Endodermal cell (in vitro differentiated cells): Measurements from ENCODE around the gene SLAMF1. TPM values are rescaled to one million over a fixed set of nuclear protein-coding genes. Genes with fewer than 3 reads are reported as not detected.

Experiments
- DNase-seq: peaks from one replicate; pipeline ENCODE4 v3.0.0-alpha.2; 2017
- H3K27ac ChIP-seq: 2 replicates; pipeline ENCODE4 v1.5.1; 2013; ENCODE audit warnings: mild to moderate bottlenecking, low read depth, low read length, moderate library complexity
- H3K27me3 ChIP-seq: 2 replicates; pipeline ENCODE4 v1.6.1; 2013; ENCODE audit warnings: mild to moderate bottlenecking, low read length, moderate library complexity; ENCODE audit not compliant: insufficient read depth, control insufficient read depth, poor library complexity, severe bottlenecking
- H3K36me3 ChIP-seq: 2 replicates; pipeline ENCODE4 v1.7.0; 2013; ENCODE audit warnings: mild to moderate bottlenecking, low read length, moderate library complexity; ENCODE audit not compliant: control insufficient read depth, insufficient read depth
- H3K4me1 ChIP-seq: one replicate; pipeline ENCODE4 v1.7.0; 2013; ENCODE audit warnings: low read length; ENCODE audit not compliant: control insufficient read depth, insufficient read depth
- H3K4me3 ChIP-seq: 2 replicates; pipeline ENCODE4 v1.5.1; 2013; ENCODE audit warnings: mild to moderate bottlenecking, low read length, moderate library complexity
- H3K9ac ChIP-seq: 2 replicates; pipeline ENCODE4 v1.6.1; 2013; ENCODE audit warnings: mild to moderate bottlenecking, low read length, moderate library complexity; ENCODE audit not compliant: poor library complexity, severe bottlenecking; ENCODE audit errors: extremely low read depth
- H3K9me3 ChIP-seq: 2 replicates; pipeline ENCODE4 v1.6.1; 2013; ENCODE audit warnings: mild to moderate bottlenecking, low read length, moderate library complexity; ENCODE audit not compliant: control insufficient read depth
- H3K27ac Mint-ChIP-seq: 2 replicates; pipeline ENCODE4 v1.8.0; 2020; ENCODE audit warnings: mixed read lengths
- H3K27me3 Mint-ChIP-seq: 2 replicates; pipeline ENCODE4 v1.8.0; 2021; ENCODE audit warnings: mild to moderate bottlenecking, mixed read lengths; ENCODE audit not compliant: insufficient read depth
- H3K36me3 Mint-ChIP-seq: 2 replicates; pipeline ENCODE4 v1.8.0; 2020; ENCODE audit warnings: low read depth, mixed read lengths
- H3K4me1 Mint-ChIP-seq: 2 replicates; pipeline ENCODE4 v1.8.0; 2020; ENCODE audit warnings: mixed read lengths
- H3K4me3 Mint-ChIP-seq: 2 replicates; pipeline ENCODE4 v1.8.0; 2020; ENCODE audit warnings: mild to moderate bottlenecking, moderate library complexity, mixed read lengths
- H3K9me3 Mint-ChIP-seq: 2 replicates; pipeline ENCODE4 v1.8.0; 2020; ENCODE audit warnings: mild to moderate bottlenecking, mixed read lengths
- CTCF ChIP-seq: fragments of 200-600 bp; sonication (generic); conservative IDR thresholded peaks from 2 replicates; pipeline ENCODE4 v1.5.0; 2021; ENCODE audit warnings: antibody characterized with exemption, mild to moderate bottlenecking
- WGBS, 2 experiments: methylation state at CpG; one replicate each; pipeline versions ENCODE4 v1.1.5 to v1.1.7; 2013; ENCODE audit warnings: missing lambda C conversion rate in 2 of 2, mixed read lengths in 1 of 2; ENCODE audit not compliant: insufficient coverage in 1 of 2, insufficient read length in 1 of 2; 5-methylcytosine and 5-hydroxymethylcytosine counted together
- total RNA-seq, 2 donors: library from RNA; stranded (reverse); fragmentation: NEBNext Ultra II Directional in 1 of 2; extraction: Animal tissue kit (Norgen Biotek cat#: 25700) in 1 of 2; gene quantifications; 2 replicates in 1 of 2; 3 replicates in 1 of 2; pipeline ENCODE4 v1.2.1, GENCODE V29; 2021

Gene SLAMF1
- total RNA-seq, 2 donors from 2014 or later, result not detected

- Mint-ChIP-seq H3K4me1 (peaks cover 28% of the 10 kb centered on the region), H3K27ac (peak overlapping the region; percentile 84), H3K9me3 (peaks cover 10% of the 10 kb centered on the region), H3K27me3 (no peaks in the 10 kb centered on the region), H3K36me3 (peaks cover 3% of the 10 kb centered on the region), H3K4me3 (no peak overlapping the region)
- H3K4me1 ChIP-seq, result peaks cover 16% of the 10 kb centered on the region
- no peaks in the 10 kb centered on the region for H3K36me3 ChIP-seq
- no peak overlapping the region for H3K27ac ChIP-seq
- 21 to 42% methylated on average over 6 of the region's 6 CpGs for WGBS, 2 experiments
- H3K9ac ChIP-seq, result peak overlapping the region; percentile 43
- no peaks in the 10 kb centered on the region for H3K27me3 ChIP-seq
- DNase-seq, result peak; percentile 84
- H3K4me3 ChIP-seq, result no peak overlapping the region
- peaks cover 30% of the 10 kb centered on the region for H3K9me3 ChIP-seq
- TF ChIP-seq CTCF, result no peak
Observed at GRCh38 chr1:160665330-160666078, 18.7 kb upstream of the SLAMF1 start.

DNA sequence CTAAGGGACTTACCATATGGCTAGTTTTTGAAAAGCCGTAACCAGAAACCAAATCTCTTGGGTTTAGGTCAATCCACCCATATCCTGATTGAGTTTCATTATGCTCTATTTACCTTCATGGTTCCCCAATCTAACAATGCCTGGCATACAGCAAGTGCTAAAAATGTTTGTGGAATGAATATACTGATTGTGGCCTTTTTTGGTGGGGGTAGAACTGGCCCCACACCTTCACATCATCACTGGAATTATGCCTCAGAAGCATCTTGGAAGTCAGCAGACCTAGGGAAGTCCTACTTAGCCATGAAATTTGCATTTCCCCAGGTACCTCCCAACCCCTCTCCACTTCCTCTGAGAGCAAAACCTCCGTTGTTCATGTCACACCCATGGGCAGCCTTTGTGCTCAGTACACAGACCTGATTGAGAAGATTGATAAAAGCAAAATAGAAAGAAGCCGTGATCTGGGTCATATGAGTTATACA is 17.8 kb upstream of the SLAMF1 start:
- 88 to 92% methylated on average over 2 to 3 of the region's 3 CpGs for WGBS, 2 experiments
- Histone ChIP-seq H3K36me3 (no peaks in the 10 kb centered on the region), H3K27me3 (no peaks in the 10 kb centered on the region), H3K4me1 (peaks cover 16% of the 10 kb centered on the region), H3K9me3 (peaks cover 39% of the 10 kb centered on the region), H3K27ac (no peak overlapping the region), H3K4me3 (no peak overlapping the region), H3K9ac (no peak overlapping the region)
- no peaks in the 10 kb centered on the region for H3K27me3 Mint-ChIP-seq
- peak overlapping the region; percentile 84 for H3K27ac Mint-ChIP-seq
- no peak overlapping the region for H3K4me3 Mint-ChIP-seq
- no peak for TF ChIP-seq CTCF
- peaks cover 28% of the 10 kb centered on the region for H3K4me1 Mint-ChIP-seq
- peaks cover 14% of the 10 kb centered on the region for H3K9me3 Mint-ChIP-seq
- no peak for DNase-seq
- no peaks in the 10 kb centered on the region for H3K36me3 Mint-ChIP-seq

DNA sequence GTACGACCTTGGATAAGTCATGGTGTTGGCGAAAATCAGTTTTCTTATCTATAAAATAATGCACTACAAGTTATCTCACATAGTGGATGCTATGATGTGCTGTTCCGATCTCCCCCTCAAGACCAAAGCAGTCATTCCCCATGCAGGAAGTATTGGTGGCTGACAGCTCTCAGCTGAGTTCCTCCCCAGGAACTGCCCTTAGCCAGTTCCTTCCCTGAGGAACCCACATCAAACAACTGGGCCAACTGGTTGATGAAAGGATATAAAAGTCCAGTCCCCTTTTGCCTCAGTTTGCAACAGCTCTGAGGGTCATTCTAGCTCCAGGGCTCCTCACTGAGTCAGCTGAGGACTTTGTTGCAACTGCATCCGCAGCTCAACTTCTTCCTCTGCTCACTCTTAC is 16.1 kb upstream of the SLAMF1 start:
- Mint-ChIP-seq H3K27me3 (no peaks in the 10 kb centered on the region), H3K27ac (no peak overlapping the region), H3K9me3 (peaks cover 18% of the 10 kb centered on the region), H3K4me1 (peaks cover 39% of the 10 kb centered on the region), H3K36me3 (no peaks in the 10 kb centered on the region), H3K4me3 (no peak overlapping the region)
- Histone ChIP-seq H3K36me3 (no peaks in the 10 kb centered on the region), H3K27ac (no peak overlapping the region), H3K4me3 (no peak overlapping the region), H3K9me3 (peaks cover 25% of the 10 kb centered on the region), H3K27me3 (no peaks in the 10 kb centered on the region), H3K4me1 (peaks cover 24% of the 10 kb centered on the region), H3K9ac (no peak overlapping the region)
- no peak for TF ChIP-seq CTCF
- no peak for DNase-seq
- 92 to 100% methylated on average over 1 to 4 of the region's 4 CpGs for WGBS, 2 experiments
